Naive thymus-derived CD4-positive, alpha-beta T cell (primary cell): ENCODE data around the gene SFMBT2. TPM values are rescaled to one million over a fixed set of nuclear protein-coding genes. Genes with fewer than 3 reads are reported as not detected.
A peak's percentile ranks its signal among the peaks of the same experiment; 100 is the strongest.
"Not testable (repeated sequence)": the region's sequence is repeated elsewhere in the genome, so short reads cannot be mapped to it uniquely, and the experiment has no call there.

Source experiments
- ATAC-seq: fragments of 150-1000 bp; cut with Tn5 transposase; 2 replicates; pipeline ENCODE4 v1.10.0; 2021; ENCODE audit warnings: mild to moderate bottlenecking, moderate library complexity
- CTCF ChIA-PET: fragments of 350-600 bp; sonication (Branson Sonifier 250); formaldehyde crosslinking; loops from one replicate; lab custom pipeline; 2021; ENCODE audit warnings: antibody characterized with exemption; lab: Charles Lee
- POLR2A ChIA-PET: fragments of 350-600 bp; sonication (Branson Sonifier 250); formaldehyde crosslinking; loops from one replicate; lab custom pipeline; 2021; ENCODE audit warnings: antibody characterized with exemption, inconsistent platforms; lab: Charles Lee
- DNase-seq, 9 donors: peaks; one replicate each; pipeline versions ENCODE4 v3.0.0 to v3.0.0-alpha.2; 2020 to 2022; ENCODE audit warnings: mixed read lengths in 1 of 9
- H3K27ac ChIP-seq: one replicate; pipeline ENCODE4 v1.7.0; 2013; ENCODE audit warnings: mild to moderate bottlenecking, low read depth, low read length, moderate library complexity
- H3K27me3 ChIP-seq, 2 donors: one replicate each; pipeline ENCODE4 v1.7.0; 2013; ENCODE audit warnings: low read length in 2 of 2, mild to moderate bottlenecking in 2 of 2, moderate library complexity in 2 of 2; ENCODE audit not compliant: control insufficient read depth in 2 of 2, insufficient read depth in 2 of 2
- H3K36me3 ChIP-seq, 3 experiments: 1 replicate in 2 of 3; 2 replicates in 1 of 3; pipeline ENCODE4 v1.7.0; 2013; ENCODE audit warnings: low read length in 3 of 3, mild to moderate bottlenecking in 3 of 3, moderate library complexity in 1 of 3; ENCODE audit not compliant: insufficient read depth in 3 of 3, control insufficient read depth in 2 of 3
- H3K4me1 ChIP-seq, 2 donors: one replicate each; pipeline ENCODE4 v1.7.0; 2013; ENCODE audit warnings: low read length in 2 of 2, mild to moderate bottlenecking in 2 of 2, moderate library complexity in 1 of 2; ENCODE audit not compliant: control insufficient read depth in 2 of 2, insufficient read depth in 2 of 2
- H3K4me3 ChIP-seq: 2 replicates; pipeline ENCODE4 v1.7.0; 2013; ENCODE audit warnings: mild to moderate bottlenecking, low read length
- H3K9me3 ChIP-seq, 3 experiments: 1 replicate in 2 of 3; 2 replicates in 1 of 3; pipeline ENCODE4 v1.7.0; 2013; ENCODE audit warnings: low read length in 3 of 3; ENCODE audit not compliant: control insufficient read depth in 2 of 3
- H3K27ac Mint-ChIP-seq, 9 donors: one replicate each; pipeline ENCODE4 v1.8.0; 2020 to 2022; ENCODE audit warnings: mixed read lengths in 9 of 9, mild to moderate bottlenecking in 8 of 9, moderate library complexity in 5 of 9, inconsistent platforms in 2 of 9
- H3K27me3 Mint-ChIP-seq, 5 donors: one replicate each; pipeline ENCODE4 v1.8.0; 2021 to 2022; ENCODE audit warnings: mixed read lengths in 5 of 5, mild to moderate bottlenecking in 1 of 5
- H3K36me3 Mint-ChIP-seq, 5 donors: one replicate each; pipeline ENCODE4 v1.8.0; 2020 to 2022; ENCODE audit warnings: mixed read lengths in 5 of 5, mild to moderate bottlenecking in 3 of 5, inconsistent platforms in 1 of 5
- H3K4me1 Mint-ChIP-seq, 7 donors: one replicate each; pipeline ENCODE4 v1.8.0; 2020 to 2022; ENCODE audit warnings: mixed read lengths in 7 of 7, mild to moderate bottlenecking in 3 of 7, inconsistent platforms in 1 of 7
- H3K4me3 Mint-ChIP-seq, 10 donors: one replicate each; pipeline ENCODE4 v1.8.0; 2020 to 2022; ENCODE audit warnings: mild to moderate bottlenecking in 10 of 10, mixed read lengths in 10 of 10, moderate library complexity in 6 of 10, inconsistent platforms in 2 of 10
- H3K9me3 Mint-ChIP-seq, 11 donors: one replicate each; pipeline ENCODE4 v1.8.0; 2020 to 2022; ENCODE audit warnings: mixed read lengths in 11 of 11, mild to moderate bottlenecking in 4 of 11, inconsistent platforms in 1 of 11, moderate library complexity in 1 of 11
- intact Hi-C, 2 donors: fragments of 100-400 bp; cut with micrococcal nuclease; formaldehyde crosslinking; loops; one replicate each; pipeline ENCODE4 v1.15.1; 2023
- polyA plus RNA-seq, 2 donors: library from polyadenylated mRNA; unstranded; fragments of 300-500 nt; fragmentation: Illumina TruSeq; gene quantifications; one replicate each; pipeline ENCODE4 v1.2.3, GENCODE V29; 2021
- total RNA-seq, 6 experiments: library from RNA in 5 of 6; stranded (reverse) in 5 of 6; gene quantifications; 1 replicate in 5 of 6; 2 replicates in 1 of 6; pipeline ENCODE4 v1.2.3 and lab custom pipeline; 2021 to 2026

Gene SFMBT2
- total and polyA plus RNA-seq, 7 experiments from 2014 or later, result 7.4 to 50.9 (median 39.2) TPM

GRCh38 chr10:7316839-7317238, 94.0 kb downstream of the SFMBT2 start:
- intact Hi-C loops, result loop anchor here in 1 of 2 donors (5.0 kb wide), 1 partner anchor 90 kb away; no protein-coding TSS in a partner anchor
- CTCF ChIA-PET, result no interaction called here
- peaks cover 0 to 40% (median 12%) of the 10 kb centered on the region in 5 donors for H3K36me3 Mint-ChIP-seq
- peaks cover 0 to 3% (median 0%) of the 10 kb centered on the region in 11 donors for H3K9me3 Mint-ChIP-seq
- no peaks in the 10 kb centered on the region for H3K9me3 ChIP-seq
- H3K4me3 ChIP-seq, result no peak overlapping the region
- H3K4me1 Mint-ChIP-seq, result peaks cover 54 to 95% (median 83%) of the 10 kb centered on the region in 7 donors
- H3K4me3 Mint-ChIP-seq, result peak overlapping the region in 1 of 10 donors; percentile 9
- no peak overlapping the region for H3K27ac ChIP-seq
- no peak for ATAC-seq
- no peaks in the 10 kb centered on the region for H3K27me3 ChIP-seq
- peaks cover 23 to 33% of the 10 kb centered on the region in 2 donors for H3K4me1 ChIP-seq
- H3K27me3 Mint-ChIP-seq, result no peaks in the 10 kb centered on the region
- DNase-seq, result no peak
- H3K27ac Mint-ChIP-seq, result peak overlapping the region in 4 of 9 donors; percentile 22 to 67 (median 46)
- POLR2A ChIA-PET, result no interaction called here
- H3K36me3 ChIP-seq, result no peaks in the 10 kb centered on the region

- no peaks in the 10 kb centered on the region for H3K27me3 Mint-ChIP-seq
- CTCF ChIA-PET, result interaction anchor here (0.6 kb wide), 1 partner anchor 44 kb away, joined by 3 read pairs; no protein-coding TSS in a partner anchor
- peaks cover 55 to 96% (median 92%) of the 10 kb centered on the region in 7 donors for H3K4me1 Mint-ChIP-seq
- Histone ChIP-seq H3K9me3 (no peaks in the 10 kb centered on the region), H3K27me3 (no peaks in the 10 kb centered on the region), H3K4me1 (peaks cover 23 to 31% of the 10 kb centered on the region in 2 donors), H3K27ac (no peak overlapping the region), H3K36me3 (no peaks in the 10 kb centered on the region), H3K4me3 (no peak overlapping the region)
- H3K27ac Mint-ChIP-seq, result peak overlapping the region in 8 of 9 donors; percentile 7 to 65 (median 31)
- H3K36me3 Mint-ChIP-seq, result peaks cover 0 to 45% (median 20%) of the 10 kb centered on the region in 5 donors
- POLR2A ChIA-PET, result interaction anchor here (0.5 to 0.7 kb wide), 2 partner anchors 25 to 38 kb away, joined by 3 read pairs; no protein-coding TSS in a partner anchor
- DNase-seq, result no peak
- H3K4me3 Mint-ChIP-seq, result peak overlapping the region in 4 of 10 donors; percentile 2 to 38 (median 12)
- intact Hi-C loops, result loop anchor here in 1 of 2 donors (5.0 kb wide), 1 partner anchor 91 kb away; no protein-coding TSS in a partner anchor
- ATAC-seq, result no peak
- peaks cover 0 to 3% (median 0%) of the 10 kb centered on the region in 11 donors for H3K9me3 Mint-ChIP-seq
These were observed 94.9 kb downstream of the SFMBT2 start for GRCh38 chr10:7315906-7316305.

DNA sequence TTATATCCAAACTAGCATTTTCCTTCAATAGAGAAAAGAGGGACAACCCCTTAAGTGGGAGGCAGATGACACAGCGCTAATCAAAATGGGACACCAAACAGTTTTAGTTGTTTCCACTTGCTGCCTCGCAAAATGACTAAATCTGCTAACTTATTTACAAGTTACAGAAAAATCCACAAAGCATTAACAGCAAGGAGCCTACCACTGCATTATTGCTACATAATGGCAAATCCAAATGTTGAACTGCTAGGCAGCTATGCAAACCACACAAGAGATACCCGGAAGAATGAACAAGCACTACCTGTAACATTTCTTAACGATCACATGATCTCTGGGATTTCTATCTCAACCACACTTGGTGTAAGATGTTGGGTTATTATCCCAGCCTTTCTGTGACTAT, 96.7 kb downstream of the SFMBT2 start:
- POLR2A ChIA-PET, result no interaction called here
- peak overlapping the region in 6 of 9 donors; percentile 7 to 75 (median 54) for H3K27ac Mint-ChIP-seq
- peaks cover 0 to 3% (median 0%) of the 10 kb centered on the region in 11 donors for H3K9me3 Mint-ChIP-seq
- Histone ChIP-seq H3K36me3 (peaks cover 0 to 5% (median 0%) of the 10 kb centered on the region in 3 experiments), H3K27me3 (no peaks in the 10 kb centered on the region), H3K9me3 (no peaks in the 10 kb centered on the region), H3K4me3 (no peak overlapping the region), H3K4me1 (peaks cover 17 to 20% of the 10 kb centered on the region in 2 donors), H3K27ac (no peak overlapping the region)
- H3K36me3 Mint-ChIP-seq, result peaks cover 0 to 50% (median 30%) of the 10 kb centered on the region in 5 donors
- ATAC-seq, result no peak
- no peaks in the 10 kb centered on the region for H3K27me3 Mint-ChIP-seq
- H3K4me3 Mint-ChIP-seq, result peak overlapping the region in 1 of 10 donors; percentile 20
- DNase-seq, result no peak
- CTCF ChIA-PET, result no interaction called here
- intact Hi-C loops, result no loop called here
- peaks cover 47 to 86% (median 79%) of the 10 kb centered on the region in 7 donors for H3K4me1 Mint-ChIP-seq

DNA sequence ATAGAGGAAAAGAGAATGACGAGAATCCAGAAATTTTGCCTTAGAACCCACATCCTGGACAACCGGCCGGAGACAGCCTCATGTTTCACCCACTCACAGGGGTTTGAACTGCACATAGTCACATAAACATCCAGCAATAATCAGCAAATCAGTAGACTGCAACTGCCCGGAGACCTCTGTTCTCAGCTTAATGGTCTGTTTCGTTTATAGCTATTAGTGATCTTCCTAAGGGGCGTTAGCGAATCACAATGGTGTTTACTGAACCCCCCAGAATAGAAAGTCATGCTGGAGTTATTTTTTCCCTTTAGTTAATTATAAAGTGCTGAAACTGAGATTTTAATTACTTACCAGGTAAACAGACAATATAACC, 98.4 kb downstream of the SFMBT2 start:
- Mint-ChIP-seq H3K36me3 (peaks cover 1 to 60% (median 37%) of the 10 kb centered on the region in 5 donors), H3K27me3 (no peaks in the 10 kb centered on the region)

GRCh38 chr10:7311850-7312487, 98.9 kb downstream of the SFMBT2 start:
- H3K4me1 Mint-ChIP-seq, result peaks cover 32 to 85% (median 67%) of the 10 kb centered on the region in 7 donors
- POLR2A ChIA-PET, result interaction anchor here (0.6 kb wide), 1 partner anchor 98 kb away, joined by 4 read pairs; no protein-coding TSS in a partner anchor
- H3K36me3 ChIP-seq, DNase-seq, ATAC-seq, intact Hi-C loops, H3K4me1 ChIP-seq, CTCF ChIA-PET, H3K27ac ChIP-seq, H3K4me3 Mint-ChIP-seq, H3K27me3 Mint-ChIP-seq, H3K4me3 ChIP-seq, H3K27me3 ChIP-seq, H3K9me3 ChIP-seq: not testable (repeated sequence)
- peaks cover 4 to 62% (median 42%) of the 10 kb centered on the region in 5 donors for H3K36me3 Mint-ChIP-seq
- peaks cover 0 to 16% (median 2%) of the 10 kb centered on the region in 11 donors for H3K9me3 Mint-ChIP-seq
- H3K27ac Mint-ChIP-seq, result peak overlapping the region in 1 of 9 donors; percentile 26

More for the DNA sequence above, 98.4 kb downstream of the SFMBT2 start:
- DNase-seq (no peak), ATAC-seq (no peak)
- H3K4me1 ChIP-seq, result peaks cover under 1 to 6% of the 10 kb centered on the region in 2 donors
- no peaks in the 10 kb centered on the region for H3K9me3 ChIP-seq
- Mint-ChIP-seq H3K27ac (peak overlapping the region in 1 of 9 donors; percentile 26), H3K4me3 (no peak overlapping the region), H3K9me3 (peaks cover 0 to 12% (median 2%) of the 10 kb centered on the region in 11 donors), H3K4me1 (peaks cover 32 to 83% (median 67%) of the 10 kb centered on the region in 7 donors)
- ChIA-PET CTCF (no interaction called here), POLR2A (no interaction called here)
- H3K4me3 ChIP-seq, result no peak overlapping the region
- intact Hi-C loops, result no loop called here
- no peaks in the 10 kb centered on the region for H3K27me3 ChIP-seq
- H3K36me3 ChIP-seq, result peaks cover 0 to 5% (median 0%) of the 10 kb centered on the region in 3 experiments
- no peak overlapping the region for H3K27ac ChIP-seq

- intact Hi-C loops, result no loop called here
- peak overlapping the region in 1 of 10 donors; percentile 20 for H3K4me3 Mint-ChIP-seq
- H3K4me3 ChIP-seq, result no peak overlapping the region
- peaks cover 0 to 5% (median 0%) of the 10 kb centered on the region in 3 experiments for H3K36me3 ChIP-seq
- no peak overlapping the region for H3K27ac ChIP-seq
- CTCF ChIA-PET, result no interaction called here
- peaks cover 0 to 16% (median 2%) of the 10 kb centered on the region in 11 donors for H3K9me3 Mint-ChIP-seq
- POLR2A ChIA-PET, result interaction anchor here (0.6 kb wide), 1 partner anchor 99 kb away, joined by 4 read pairs; no protein-coding TSS in a partner anchor
- H3K36me3 Mint-ChIP-seq, result peaks cover 4 to 60% (median 45%) of the 10 kb centered on the region in 5 donors
- DNase-seq (no peak), ATAC-seq (no peak)
- H3K27me3 ChIP-seq, result no peaks in the 10 kb centered on the region
- H3K9me3 ChIP-seq, result no peaks in the 10 kb centered on the region
- H3K27me3 Mint-ChIP-seq, result no peaks in the 10 kb centered on the region
- peaks cover 34 to 83% (median 64%) of the 10 kb centered on the region in 7 donors for H3K4me1 Mint-ChIP-seq
- H3K27ac Mint-ChIP-seq, result peak overlapping the region in 2 of 9 donors; percentile 26 to 32
- H3K4me1 ChIP-seq, result peaks cover 0 to 6% of the 10 kb centered on the region in 2 donors
These were observed 99.5 kb downstream of the SFMBT2 start for GRCh38 chr10:7311218-7311849.
